Measurements from ENCODE around the gene CLCF1.

The CLCF1 gene

GRCh38 chr11:67316882-67317204 is 56.6 kb downstream of the CLCF1 start:
- no peak for TF ChIP-seq CTCF (conservative IDR thresholded peaks at IDR 0.05; ENCODE audit: low read depth, low read length)
- DNase-seq (ENCODE audit: low read depth): no peak
- H3K4me3 ChIP-seq (ENCODE audit: low read length): peak overlapping the region; percentile 81

- TF ChIP-seq CTCF (conservative IDR thresholded peaks at IDR 0.05; ENCODE audit: low read depth, low read length): no peak
- DNase-seq (ENCODE audit: low read depth): no peak
- no peak overlapping the region for H3K4me3 ChIP-seq (ENCODE audit: low read length)
These were observed 58.0 kb downstream of the CLCF1 start for GRCh38 chr11:67315325-67315909.

GRCh38 chr11:67314218-67314617 is 59.2 kb downstream of the CLCF1 start:
- no peak for DNase-seq (ENCODE audit: low read depth)
- no peak for TF ChIP-seq CTCF (conservative IDR thresholded peaks at IDR 0.05; ENCODE audit: low read depth, low read length)
- H3K4me3 ChIP-seq (ENCODE audit: low read length): no peak overlapping the region
